ENCODE measurements around the gene SOX1. TPM values are rescaled to one million over a fixed set of nuclear protein-coding genes. Genes with fewer than 3 reads are reported as not detected.

SOX1 gene
- total RNA-seq, 1 donor from 2014 or later: 41.4 TPM

DNA sequence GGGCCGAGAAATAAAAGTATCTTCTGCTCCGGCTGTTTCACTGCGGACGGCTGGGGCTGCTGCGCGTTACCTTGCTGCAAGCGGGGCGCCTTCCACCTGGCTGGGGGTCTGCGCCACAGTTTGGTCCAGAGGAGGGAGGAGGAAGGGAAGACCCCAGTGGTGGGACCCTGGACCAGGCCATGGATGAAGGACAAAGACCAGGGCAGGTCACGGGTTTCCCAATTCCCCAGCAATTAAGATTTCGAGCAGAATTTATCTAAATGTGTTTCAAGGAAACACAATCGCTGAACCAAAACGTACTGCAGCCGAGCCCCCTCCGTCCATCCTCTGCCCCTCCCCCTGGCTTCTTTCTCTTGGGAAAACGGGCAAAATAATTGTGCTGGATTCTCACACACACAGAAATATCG lies 2.9 kb downstream of the SOX1 start:
- TF ChIP-seq, protein P1, sequence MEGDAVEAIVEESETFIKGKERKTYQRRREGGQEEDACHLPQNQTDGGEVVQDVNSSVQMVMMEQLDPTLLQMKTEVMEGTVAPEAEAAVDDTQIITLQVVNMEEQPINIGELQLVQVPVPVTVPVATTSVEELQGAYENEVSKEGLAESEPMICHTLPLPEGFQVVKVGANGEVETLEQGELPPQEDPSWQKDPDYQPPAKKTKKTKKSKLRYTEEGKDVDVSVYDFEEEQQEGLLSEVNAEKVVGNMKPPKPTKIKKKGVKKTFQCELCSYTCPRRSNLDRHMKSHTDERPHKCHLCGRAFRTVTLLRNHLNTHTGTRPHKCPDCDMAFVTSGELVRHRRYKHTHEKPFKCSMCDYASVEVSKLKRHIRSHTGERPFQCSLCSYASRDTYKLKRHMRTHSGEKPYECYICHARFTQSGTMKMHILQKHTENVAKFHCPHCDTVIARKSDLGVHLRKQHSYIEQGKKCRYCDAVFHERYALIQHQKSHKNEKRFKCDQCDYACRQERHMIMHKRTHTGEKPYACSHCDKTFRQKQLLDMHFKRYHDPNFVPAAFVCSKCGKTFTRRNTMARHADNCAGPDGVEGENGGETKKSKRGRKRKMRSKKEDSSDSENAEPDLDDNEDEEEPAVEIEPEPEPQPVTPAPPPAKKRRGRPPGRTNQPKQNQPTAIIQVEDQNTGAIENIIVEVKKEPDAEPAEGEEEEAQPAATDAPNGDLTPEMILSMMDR (conservative IDR thresholded peaks at IDR 0.05): no peak
- H3K9me3 Mint-ChIP-seq: no peaks in the 10 kb centered on the region
- peaks cover 60% of the 10 kb centered on the region for H3K27me3 Mint-ChIP-seq (ENCODE audit: low read depth)
- H3K4me3 Mint-ChIP-seq: peak overlapping the region; percentile 88
- peak overlapping the region; percentile 62 for H3K27ac Mint-ChIP-seq (ENCODE audit: unreplicated experiment)
- peaks cover 20% of the 10 kb centered on the region for H3K36me3 Mint-ChIP-seq (ENCODE audit: low read depth)
- no peak for DNase-seq (ENCODE audit: low read depth, low spot score)
- H3K4me1 Mint-ChIP-seq: peaks cover 59% of the 10 kb centered on the region

DNA sequence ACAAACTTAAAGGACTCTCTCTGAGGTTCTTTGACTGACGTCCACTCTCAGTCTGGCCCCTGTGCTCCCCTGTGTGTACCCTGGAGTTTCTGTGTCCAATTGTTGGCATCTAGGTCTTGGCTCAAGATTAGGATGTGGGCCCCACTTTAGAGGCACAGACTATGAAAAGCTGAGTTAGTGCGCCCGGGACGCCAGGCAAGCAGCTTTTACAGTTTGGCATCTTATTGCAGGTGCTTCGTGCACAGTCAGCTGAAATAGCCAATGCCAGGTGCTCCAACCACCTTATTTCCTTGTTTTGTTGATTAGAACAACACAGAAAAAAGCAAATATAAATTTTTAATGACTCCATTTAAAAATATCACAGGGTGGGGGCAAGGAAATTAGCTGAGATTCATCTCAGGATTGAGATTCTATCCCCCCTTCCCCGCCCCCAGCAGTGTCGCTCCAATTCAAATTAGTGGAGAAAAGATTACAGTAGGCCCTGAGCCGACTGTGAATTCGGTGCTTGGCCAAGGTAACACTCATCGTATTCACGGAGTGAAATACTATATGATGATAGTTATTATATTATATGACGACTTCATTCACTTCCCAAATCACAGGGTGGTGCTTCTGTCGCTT lies 4.3 kb downstream of the SOX1 start:
- DNase-seq (ENCODE audit: low read depth, low spot score): no peak
- peaks cover 57% of the 10 kb centered on the region for H3K27me3 Mint-ChIP-seq (ENCODE audit: low read depth)
- no peaks in the 10 kb centered on the region for H3K9me3 Mint-ChIP-seq
- H3K4me3 Mint-ChIP-seq: peak overlapping the region; percentile 88
- TF ChIP-seq, protein P1 (conservative IDR thresholded peaks at IDR 0.05): no peak
- H3K4me1 Mint-ChIP-seq: peaks cover 60% of the 10 kb centered on the region
- H3K27ac Mint-ChIP-seq (ENCODE audit: unreplicated experiment): no peak overlapping the region
- H3K36me3 Mint-ChIP-seq (ENCODE audit: low read depth): peaks cover 20% of the 10 kb centered on the region

DNA sequence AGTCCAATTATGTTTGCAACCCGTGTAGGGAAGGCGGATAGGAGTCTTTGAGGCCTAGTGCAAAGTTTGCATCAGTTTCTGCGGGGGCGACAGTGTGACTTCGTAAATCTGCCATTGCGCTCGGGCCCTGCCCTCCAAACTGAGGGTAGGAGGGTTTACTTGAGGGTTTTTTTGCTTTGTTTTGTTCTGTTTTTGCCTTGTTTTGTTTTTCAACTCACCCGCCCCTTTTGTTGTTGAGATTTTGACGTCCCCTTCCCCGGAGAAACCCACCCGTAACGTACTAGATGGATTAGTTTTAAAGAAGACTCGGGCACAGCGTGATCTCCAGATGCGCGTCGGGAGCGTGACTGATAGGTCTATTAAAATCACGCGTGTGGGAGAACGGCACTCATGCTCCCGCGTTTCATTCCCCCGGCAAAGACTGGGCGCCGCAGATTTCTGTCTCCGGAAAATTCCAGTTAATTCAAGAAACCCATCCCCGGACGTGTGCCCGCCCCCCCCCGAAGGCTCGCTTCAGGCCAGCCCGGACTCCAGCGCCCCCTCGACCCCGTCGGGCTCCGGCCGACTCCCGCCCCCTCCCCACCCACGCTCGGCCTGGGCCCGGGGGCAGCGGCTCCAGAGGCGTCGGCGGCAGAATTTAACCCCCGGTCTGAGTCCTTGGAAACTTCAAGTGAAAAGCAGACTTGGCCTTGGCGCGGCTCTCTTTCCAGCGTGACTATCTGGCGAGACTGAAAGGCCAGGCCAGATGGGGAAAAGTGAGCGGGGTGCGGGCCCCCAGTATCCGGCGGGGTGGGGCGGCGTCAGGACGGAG lies 5.0 kb downstream of the SOX1 start:
- no peak for DNase-seq (ENCODE audit: low read depth, low spot score)
- Mint-ChIP-seq H3K9me3 (no peaks in the 10 kb centered on the region), H3K27me3 (ENCODE audit: low read depth) (peaks cover 55% of the 10 kb centered on the region), H3K36me3 (ENCODE audit: low read depth) (peaks cover 20% of the 10 kb centered on the region), H3K4me1 (peaks cover 59% of the 10 kb centered on the region), H3K27ac (ENCODE audit: unreplicated experiment) (peak overlapping the region; percentile 93), H3K4me3 (peak overlapping the region; percentile 88)
- TF ChIP-seq, protein P1 (conservative IDR thresholded peaks at IDR 0.05): no peak

DNA sequence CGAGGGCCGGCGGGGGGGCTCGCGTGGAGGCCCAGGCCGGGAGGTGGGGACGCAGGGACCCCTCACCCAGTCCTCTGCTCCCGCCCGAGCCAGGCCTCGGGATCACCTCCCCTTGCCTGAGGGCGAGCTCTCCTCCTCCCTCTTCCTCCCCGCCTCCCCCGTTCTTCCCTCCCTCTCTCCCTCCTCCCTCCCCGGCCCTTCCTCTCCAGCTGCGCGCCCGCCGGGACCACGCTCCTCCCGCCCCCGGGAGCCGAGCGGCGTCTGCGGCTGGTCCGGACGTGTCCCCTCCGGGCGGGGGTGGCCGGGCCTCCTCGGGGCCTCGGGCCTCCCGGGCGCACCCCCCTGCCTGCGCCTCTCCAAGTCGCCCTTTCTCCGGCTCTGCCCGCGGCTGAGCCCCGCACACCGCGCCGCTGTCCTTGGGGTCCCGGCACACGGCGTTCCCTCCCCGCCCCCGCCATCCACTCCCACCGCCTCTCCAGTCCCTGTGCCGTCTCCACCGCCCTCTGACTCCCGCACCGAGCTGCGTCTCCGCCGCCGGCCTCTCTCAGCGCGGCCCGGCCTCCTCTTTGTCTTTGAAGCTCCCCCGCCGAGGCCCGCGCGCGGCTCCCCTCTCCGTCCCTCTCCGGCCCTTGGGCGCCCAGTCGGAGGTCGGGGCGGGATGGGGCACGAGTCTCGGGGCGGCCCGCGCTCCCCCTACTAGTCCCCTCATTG lies 5.7 kb downstream of the SOX1 start:
- H3K27ac Mint-ChIP-seq (ENCODE audit: unreplicated experiment): peak overlapping the region; percentile 82
- H3K36me3 Mint-ChIP-seq (ENCODE audit: low read depth): peaks cover 20% of the 10 kb centered on the region
- peak overlapping the region; percentile 88 for H3K4me3 Mint-ChIP-seq
- no peaks in the 10 kb centered on the region for H3K9me3 Mint-ChIP-seq
- peaks cover 55% of the 10 kb centered on the region for H3K27me3 Mint-ChIP-seq (ENCODE audit: low read depth)
- peaks cover 59% of the 10 kb centered on the region for H3K4me1 Mint-ChIP-seq
- TF ChIP-seq, protein P1 (conservative IDR thresholded peaks at IDR 0.05): no peak
- DNase-seq (ENCODE audit: low read depth, low spot score): peak; percentile 79

DNA sequence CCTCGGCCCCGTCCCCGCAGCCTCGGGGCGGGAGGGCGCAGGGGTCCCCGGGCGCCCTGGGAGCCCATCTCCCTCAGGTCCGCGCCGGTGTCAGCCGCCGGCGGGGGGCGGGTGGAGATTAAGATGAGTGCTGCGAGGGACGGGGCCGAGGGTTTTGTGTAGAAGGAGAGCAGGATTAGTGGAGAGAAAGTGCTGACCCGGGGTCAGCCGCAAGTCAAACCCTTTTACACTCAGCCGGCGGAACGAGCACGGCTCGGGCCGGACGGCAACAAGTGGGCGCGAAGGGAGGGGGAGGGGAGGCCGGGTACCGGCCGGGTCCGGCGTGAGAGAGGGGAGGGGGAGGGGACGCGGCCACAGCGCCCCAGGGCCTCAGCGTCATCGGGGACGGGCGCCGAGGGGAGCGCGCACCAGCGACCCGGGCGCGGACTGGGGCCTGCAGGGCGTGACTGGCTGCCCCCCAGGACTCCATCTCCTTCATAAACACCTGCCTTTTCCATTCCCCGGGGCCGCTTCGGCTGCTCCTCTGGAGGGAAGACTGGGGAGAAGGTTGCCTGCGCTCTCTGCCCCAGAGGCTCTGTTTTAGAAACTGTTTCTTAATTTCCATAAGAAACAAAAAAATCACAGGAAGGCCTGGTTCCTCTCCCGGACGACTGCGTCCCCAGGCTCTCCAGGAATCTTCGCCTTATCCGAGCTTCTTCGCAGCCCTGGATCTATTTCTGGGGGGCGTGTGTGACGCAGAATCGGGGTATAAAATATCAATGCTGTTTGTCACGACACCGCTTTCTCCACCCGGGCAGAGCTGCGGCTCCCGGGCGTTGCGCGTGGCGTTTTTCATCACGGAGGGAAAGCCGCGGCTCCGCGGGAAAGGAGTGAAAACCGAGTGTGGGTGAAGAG lies 6.5 kb downstream of the SOX1 start:
- TF ChIP-seq, protein P1 (conservative IDR thresholded peaks at IDR 0.05): no peak
- peaks cover 20% of the 10 kb centered on the region for H3K36me3 Mint-ChIP-seq (ENCODE audit: low read depth)
- peak overlapping the region; percentile 91 for H3K4me3 Mint-ChIP-seq
- H3K4me1 Mint-ChIP-seq: peaks cover 63% of the 10 kb centered on the region
- DNase-seq (ENCODE audit: low read depth, low spot score): peak; percentile 61
- peak overlapping the region; percentile 90 for H3K27ac Mint-ChIP-seq (ENCODE audit: unreplicated experiment)
- H3K9me3 Mint-ChIP-seq: no peaks in the 10 kb centered on the region
- H3K27me3 Mint-ChIP-seq (ENCODE audit: low read depth): peaks cover 55% of the 10 kb centered on the region

Measured in neural crest cell (in vitro differentiated cells).